Testis (tissue), 2 donors: Measurements from ENCODE around the gene TLCD3A.

Experiments
- CTCF ChIP-seq, 3 experiments: fragments of 450-650 bp in 2 of 3; fragments of 200-600 bp in 1 of 3; sonication (generic) in 1 of 3; IDR thresholded peaks; one replicate each; pipeline ENCODE4 v1.5.1; 2016 to 2019; ENCODE audit warnings: antibody characterized with exemption in 3 of 3, mild to moderate bottlenecking in 2 of 3, moderate library complexity in 1 of 3
- POLR2A ChIP-seq: fragments of 450-650 bp; IDR thresholded peaks from one replicate; pipeline ENCODE4 v1.6.1; 2017; ENCODE audit warnings: antibody characterized with exemption, mild to moderate bottlenecking, moderate library complexity

GRCh38 chr17:740240-741017 is 8.0 kb downstream of the TLCD3A start:
- TF ChIP-seq CTCF (IDR thresholded peaks at IDR 0.05) = no peak
- no peak for TF ChIP-seq POLR2A
